ENCODE measurements around the gene STPG1.

STPG1 gene

GRCh38 chr1:24416666-24417391, 3.2 kb upstream of the STPG1 start:
- TF ChIP-seq, protein P1, sequence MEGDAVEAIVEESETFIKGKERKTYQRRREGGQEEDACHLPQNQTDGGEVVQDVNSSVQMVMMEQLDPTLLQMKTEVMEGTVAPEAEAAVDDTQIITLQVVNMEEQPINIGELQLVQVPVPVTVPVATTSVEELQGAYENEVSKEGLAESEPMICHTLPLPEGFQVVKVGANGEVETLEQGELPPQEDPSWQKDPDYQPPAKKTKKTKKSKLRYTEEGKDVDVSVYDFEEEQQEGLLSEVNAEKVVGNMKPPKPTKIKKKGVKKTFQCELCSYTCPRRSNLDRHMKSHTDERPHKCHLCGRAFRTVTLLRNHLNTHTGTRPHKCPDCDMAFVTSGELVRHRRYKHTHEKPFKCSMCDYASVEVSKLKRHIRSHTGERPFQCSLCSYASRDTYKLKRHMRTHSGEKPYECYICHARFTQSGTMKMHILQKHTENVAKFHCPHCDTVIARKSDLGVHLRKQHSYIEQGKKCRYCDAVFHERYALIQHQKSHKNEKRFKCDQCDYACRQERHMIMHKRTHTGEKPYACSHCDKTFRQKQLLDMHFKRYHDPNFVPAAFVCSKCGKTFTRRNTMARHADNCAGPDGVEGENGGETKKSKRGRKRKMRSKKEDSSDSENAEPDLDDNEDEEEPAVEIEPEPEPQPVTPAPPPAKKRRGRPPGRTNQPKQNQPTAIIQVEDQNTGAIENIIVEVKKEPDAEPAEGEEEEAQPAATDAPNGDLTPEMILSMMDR (IDR thresholded peaks at IDR 0.05; ENCODE audit: low read depth, low read length) = no peak
- peak overlapping the region; percentile 93 for H3K4me3 ChIP-seq (ENCODE audit: low read depth, low read length)

DNA sequence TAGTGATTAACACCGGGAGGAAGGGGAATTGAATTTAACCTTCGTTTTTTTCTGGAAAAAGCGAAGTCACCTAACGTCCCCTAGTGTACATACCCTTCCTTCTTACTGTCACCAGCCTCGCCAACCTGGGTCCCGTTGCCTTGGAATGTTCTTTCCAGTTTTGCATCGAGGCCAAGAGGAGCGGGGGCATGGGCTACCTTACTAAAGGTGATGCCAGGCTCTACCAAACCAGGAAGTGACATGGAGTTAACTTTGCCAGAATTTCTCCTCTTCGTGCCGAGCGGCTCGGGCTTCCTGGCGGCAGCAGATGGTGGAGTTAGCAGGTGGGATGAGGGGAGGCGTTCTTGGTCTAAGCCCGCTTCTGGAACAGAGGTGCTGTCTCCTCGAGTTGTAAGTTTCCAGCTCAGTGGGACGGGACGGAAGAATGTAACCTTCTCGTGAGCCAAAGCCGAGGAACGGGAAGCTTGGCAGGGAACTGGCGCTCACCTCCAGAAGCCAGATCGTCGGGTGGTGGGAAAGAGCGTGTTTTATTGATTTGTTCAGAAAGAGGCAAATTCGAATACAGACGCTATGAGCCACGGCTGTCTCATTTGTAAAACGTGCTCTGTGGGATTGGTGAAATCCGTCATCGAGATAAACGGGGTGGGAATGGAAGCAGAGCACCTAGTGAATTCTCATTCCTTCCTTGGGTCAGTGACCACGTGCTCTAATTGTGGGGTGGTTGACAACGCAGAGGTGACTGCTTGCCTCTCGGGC, 2.5 kb upstream of the STPG1 start:
- TF ChIP-seq, protein P1 (IDR thresholded peaks at IDR 0.05; ENCODE audit: low read depth, low read length) = no peak
- peak overlapping the region; percentile 93 for H3K4me3 ChIP-seq (ENCODE audit: low read depth, low read length)

- TF ChIP-seq, protein P1 (IDR thresholded peaks at IDR 0.05; ENCODE audit: low read depth, low read length) = peak; percentile 56
Observed at GRCh38 chr1:24415334-24415909, 1.8 kb upstream of the STPG1 start, which contains the start of gene NIPAL3. Gene NIPAL3 (plus strand): TSS chr1:24415802. CDS start chr1:24419548, 3,746 bp downstream.

GRCh38 chr1:24414775-24415333, 1.3 kb upstream of the STPG1 start:
- H3K4me3 ChIP-seq (ENCODE audit: low read depth, low read length) = peak overlapping the region; percentile 93
- TF ChIP-seq, protein P1 (IDR thresholded peaks at IDR 0.05; ENCODE audit: low read depth, low read length) = no peak

More at GRCh38 chr1:24415334-24415909, 1.8 kb upstream of the STPG1 start, which contains the start of gene NIPAL3:
- peak within 1 kb of the TSS; percentile 93 for H3K4me3 ChIP-seq (ENCODE audit: low read depth, low read length)

DNA sequence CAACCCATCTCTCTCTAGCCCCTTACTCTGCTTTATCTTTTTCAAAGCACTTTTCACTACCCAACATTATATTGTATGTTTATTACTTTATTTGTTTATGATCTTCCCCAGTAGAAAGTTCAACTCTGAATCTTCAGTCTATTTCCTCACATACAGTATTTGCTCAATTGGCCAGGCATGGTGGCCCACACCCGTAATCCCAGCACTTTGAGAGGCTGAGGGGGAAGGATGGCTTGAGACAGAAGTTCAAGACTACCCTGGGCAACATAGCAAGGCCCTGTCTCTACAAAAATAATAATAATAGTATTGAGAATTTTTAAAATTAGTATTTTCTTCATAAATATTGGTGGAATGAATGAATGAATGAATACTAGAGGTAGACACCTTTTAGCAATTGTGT, 1.2 kb downstream of the STPG1 start:
- peak overlapping the region; percentile 83 for H3K4me3 ChIP-seq (ENCODE audit: low read depth, low read length)
- TF ChIP-seq, protein P1 (IDR thresholded peaks at IDR 0.05; ENCODE audit: low read depth, low read length) = no peak

DNA sequence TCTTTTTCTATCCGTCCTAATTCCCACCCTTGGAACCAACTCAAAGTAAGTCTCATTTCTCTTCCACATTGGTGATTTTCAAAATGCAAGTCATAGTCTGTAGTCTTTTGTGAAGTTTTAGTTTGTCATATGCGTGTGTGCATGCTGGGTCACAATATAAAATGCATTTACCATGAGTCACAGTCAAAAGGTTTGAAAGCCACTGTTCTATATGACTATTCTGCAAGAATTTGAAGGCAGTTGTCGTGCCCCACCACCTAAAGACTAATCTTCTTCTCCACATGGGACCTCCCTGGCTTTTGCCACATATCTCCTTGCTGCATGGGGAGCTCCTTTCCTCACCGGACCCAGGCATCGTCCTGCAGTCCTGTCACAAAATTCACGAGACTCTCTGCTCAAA, 1.6 kb downstream of the STPG1 start:
- TF ChIP-seq, protein P1 (IDR thresholded peaks at IDR 0.05; ENCODE audit: low read depth, low read length) = no peak

More for the DNA sequence above, 1.6 kb downstream of the STPG1 start:
- H3K4me3 ChIP-seq (ENCODE audit: low read depth, low read length) = no peak overlapping the region

Data from WI38 (cell line).